Peyer's patch (tissue), 4 donors: ENCODE results near the gene FAM229A.

Experiments
- POLR2A ChIP-seq, 2 donors: fragments of 450-650 bp; IDR thresholded peaks; one replicate each; pipeline ENCODE4 v1.5.1; 2017; ENCODE audit warnings: antibody characterized with exemption in 2 of 2, mild to moderate bottlenecking in 2 of 2, moderate library complexity in 2 of 2
- TF ChIP-seq, protein P1 (sequence below), 6 experiments: fragments of 450-650 bp in 4 of 6; fragments of 200-600 bp in 2 of 6; sonication (generic) in 1 of 6; IDR thresholded peaks; one replicate each; pipeline ENCODE4 v1.5.1; 2017 to 2019; ENCODE audit warnings: antibody characterized with exemption in 6 of 6, mild to moderate bottlenecking in 3 of 6, moderate library complexity in 1 of 6

GRCh38 chr1:32352239-32352745 is 10.0 kb downstream of the FAM229A start:
- TF ChIP-seq POLR2A (IDR thresholded peaks at IDR 0.05), result no peak
- TF ChIP-seq, protein P1, sequence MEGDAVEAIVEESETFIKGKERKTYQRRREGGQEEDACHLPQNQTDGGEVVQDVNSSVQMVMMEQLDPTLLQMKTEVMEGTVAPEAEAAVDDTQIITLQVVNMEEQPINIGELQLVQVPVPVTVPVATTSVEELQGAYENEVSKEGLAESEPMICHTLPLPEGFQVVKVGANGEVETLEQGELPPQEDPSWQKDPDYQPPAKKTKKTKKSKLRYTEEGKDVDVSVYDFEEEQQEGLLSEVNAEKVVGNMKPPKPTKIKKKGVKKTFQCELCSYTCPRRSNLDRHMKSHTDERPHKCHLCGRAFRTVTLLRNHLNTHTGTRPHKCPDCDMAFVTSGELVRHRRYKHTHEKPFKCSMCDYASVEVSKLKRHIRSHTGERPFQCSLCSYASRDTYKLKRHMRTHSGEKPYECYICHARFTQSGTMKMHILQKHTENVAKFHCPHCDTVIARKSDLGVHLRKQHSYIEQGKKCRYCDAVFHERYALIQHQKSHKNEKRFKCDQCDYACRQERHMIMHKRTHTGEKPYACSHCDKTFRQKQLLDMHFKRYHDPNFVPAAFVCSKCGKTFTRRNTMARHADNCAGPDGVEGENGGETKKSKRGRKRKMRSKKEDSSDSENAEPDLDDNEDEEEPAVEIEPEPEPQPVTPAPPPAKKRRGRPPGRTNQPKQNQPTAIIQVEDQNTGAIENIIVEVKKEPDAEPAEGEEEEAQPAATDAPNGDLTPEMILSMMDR (IDR thresholded peaks at IDR 0.05), result no peak
